ENCODE data around the gene CLIC4. TPM values are rescaled to one million over a fixed set of nuclear protein-coding genes. Genes with fewer than 3 reads are reported as not detected.

The CLIC4 gene
- total RNA-seq, 1 donor from 2014 or later = 123 TPM

- Mint-ChIP-seq H3K36me3 (ENCODE audit: low read depth) (no peaks in the 10 kb centered on the region), H3K4me3 (no peak overlapping the region), H3K4me1 (peaks cover 31% of the 10 kb centered on the region), H3K9me3 (no peaks in the 10 kb centered on the region), H3K27ac (ENCODE audit: unreplicated experiment) (no peak overlapping the region), H3K27me3 (ENCODE audit: low read depth) (no peaks in the 10 kb centered on the region)
- DNase-seq (ENCODE audit: low read depth, low spot score) = no peak
- TF ChIP-seq CTCF (conservative IDR thresholded peaks at IDR 0.05) = no peak
These were observed 23.8 kb downstream of the CLIC4 start for GRCh38 chr1:24768873-24769605.

GRCh38 chr1:24769656-24770651 lies 24.7 kb downstream of the CLIC4 start:
- TF ChIP-seq CTCF (conservative IDR thresholded peaks at IDR 0.05) = no peak
- Mint-ChIP-seq H3K9me3 (no peaks in the 10 kb centered on the region), H3K4me3 (no peak overlapping the region), H3K27me3 (ENCODE audit: low read depth) (no peaks in the 10 kb centered on the region), H3K36me3 (ENCODE audit: low read depth) (no peaks in the 10 kb centered on the region), H3K27ac (ENCODE audit: unreplicated experiment) (no peak overlapping the region), H3K4me1 (peaks cover 26% of the 10 kb centered on the region)
- DNase-seq (ENCODE audit: low read depth, low spot score) = no peak

DNA sequence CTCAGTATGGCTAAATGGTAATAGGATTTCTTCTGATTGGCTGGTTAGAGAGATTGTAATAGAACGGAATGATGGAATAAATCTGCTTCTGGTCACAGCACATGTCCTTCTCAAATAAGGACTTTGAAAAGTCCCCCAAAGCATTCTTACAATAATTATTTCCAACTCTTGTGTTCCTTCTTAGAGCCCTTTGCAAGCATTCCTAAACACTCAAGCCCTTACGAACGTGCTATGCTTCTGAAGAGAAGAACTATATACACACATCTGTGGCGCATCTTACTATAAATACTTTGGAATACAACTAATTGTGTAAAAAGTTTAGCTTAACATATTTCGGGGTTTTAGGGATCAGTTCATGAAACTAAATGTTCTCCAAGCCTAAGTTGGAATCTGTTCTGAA lies 25.6 kb downstream of the CLIC4 start:
- no peaks in the 10 kb centered on the region for H3K36me3 Mint-ChIP-seq (ENCODE audit: low read depth)
- no peaks in the 10 kb centered on the region for H3K9me3 Mint-ChIP-seq
- H3K27ac Mint-ChIP-seq (ENCODE audit: unreplicated experiment) = no peak overlapping the region
- no peaks in the 10 kb centered on the region for H3K27me3 Mint-ChIP-seq (ENCODE audit: low read depth)
- no peak for TF ChIP-seq CTCF (conservative IDR thresholded peaks at IDR 0.05)
- peaks cover 27% of the 10 kb centered on the region for H3K4me1 Mint-ChIP-seq
- no peak overlapping the region for H3K4me3 Mint-ChIP-seq
- DNase-seq (ENCODE audit: low read depth, low spot score) = no peak

- TF ChIP-seq CTCF (conservative IDR thresholded peaks at IDR 0.05) = no peak
- peaks cover 31% of the 10 kb centered on the region for H3K4me1 Mint-ChIP-seq
- no peak for DNase-seq (ENCODE audit: low read depth, low spot score)
- no peaks in the 10 kb centered on the region for H3K9me3 Mint-ChIP-seq
- H3K27ac Mint-ChIP-seq (ENCODE audit: unreplicated experiment) = no peak overlapping the region
- H3K36me3 Mint-ChIP-seq (ENCODE audit: low read depth) = no peaks in the 10 kb centered on the region
- no peak overlapping the region for H3K4me3 Mint-ChIP-seq
- no peaks in the 10 kb centered on the region for H3K27me3 Mint-ChIP-seq (ENCODE audit: low read depth)
These were observed 26.3 kb downstream of the CLIC4 start for GRCh38 chr1:24771574-24771973.

- no peak for TF ChIP-seq CTCF (conservative IDR thresholded peaks at IDR 0.05)
- no peak for DNase-seq (ENCODE audit: low read depth, low spot score)
- Mint-ChIP-seq H3K27ac (ENCODE audit: unreplicated experiment) (no peak overlapping the region), H3K4me3 (no peak overlapping the region), H3K4me1 (peaks cover 40% of the 10 kb centered on the region), H3K9me3 (no peaks in the 10 kb centered on the region), H3K27me3 (ENCODE audit: low read depth) (no peaks in the 10 kb centered on the region), H3K36me3 (ENCODE audit: low read depth) (no peaks in the 10 kb centered on the region)
These were observed 28.4 kb downstream of the CLIC4 start for GRCh38 chr1:24773618-24774017.

All from neural crest cell (in vitro differentiated cells).